K562 (cell line): ENCODE measurements around the gene ITGB6. TPM values are rescaled to one million over a fixed set of nuclear protein-coding genes. Genes with fewer than 3 reads are reported as not detected.

Experiments
- ATAC-seq: fragments of 200-7000 bp; cut with Tn5 transposase; 3 replicates; pipeline ENCODE4 v1.9.1; 2020; ENCODE audit warnings: moderate library complexity
- BruUV-seq: library from RNA; stranded (reverse); fragments of 400-500 nt; replicated peaks from 2 replicates; lab custom pipeline; 2021; lab: Mats Ljungman, UMichigan
- CTCF ChIA-PET: fragments of 300-600 bp; formaldehyde crosslinking; extraction: SDS; loops from one replicate; lab custom pipeline; 2021; ENCODE audit warnings: low intra/inter-chr PET ratio; lab: Yijun Ruan, JAX
- POLR2A ChIA-PET: fragments of 300-600, 350-650 bp; sonication (Branson Sonifier 250); formaldehyde crosslinking; extraction: SDS; loops from one replicate; lab custom pipeline; 2021; ENCODE audit warnings: antibody characterized with exemption, inconsistent platforms; lab: Yijun Ruan, JAX
- DNase-seq, 4 experiments: peaks; one replicate each; pipeline versions ENCODE4 v3.0.0 to v3.0.0-alpha.2; 2011 to 2018; ENCODE audit warnings: low spot score in 3 of 4, mixed read lengths in 3 of 4; ENCODE audit errors: extremely low read depth in 1 of 4
- FAIRE-seq: peaks from 2 replicates; lab custom pipeline; 2011; peaks lifted over from hg19 to GRCh38; lab: Jason Lieb, UNC
- H2AFZ ChIP-seq: 2 replicates; pipeline ENCODE4 v1.6.0; 2011; ENCODE audit warnings: low read depth, low read length, control low read depth, inconsistent platforms
- H3K27ac ChIP-seq: fragments of 200-600 bp; 3 replicates; pipeline ENCODE4 v1.8.0; 2011; ENCODE audit warnings: low read depth, mild to moderate bottlenecking, control low read depth, inconsistent platforms, low read length, moderate library complexity, mixed read lengths; ENCODE audit errors: extremely low read depth
- H3K27me3 ChIP-seq, 2 experiments: fragments of 300-600 bp in 1 of 2; 2 replicates in 1 of 2; 3 replicates in 1 of 2; pipeline versions ENCODE4 v1.6.0 to v1.8.0; 2011; ENCODE audit warnings: inconsistent platforms in 2 of 2, low read length in 2 of 2, mild to moderate bottlenecking in 1 of 2, mixed read lengths in 1 of 2, moderate library complexity in 1 of 2; ENCODE audit not compliant: control insufficient read depth in 2 of 2, insufficient read depth in 2 of 2
- H3K36me3 ChIP-seq: fragments of 300-600 bp; 3 replicates; pipeline ENCODE4 v1.8.0; 2011; ENCODE audit warnings: mild to moderate bottlenecking, low read length, inconsistent platforms; ENCODE audit not compliant: control insufficient read depth, insufficient read depth
- H3K4me1 ChIP-seq, 2 experiments: fragments of 200-600 bp in 1 of 2; replicated peaks in 1 of 2; 2 replicates in 1 of 2; 3 replicates in 1 of 2; pipeline versions ENCODE4 v1.5.1 to v1.8.0; 2011; ENCODE audit warnings: inconsistent platforms in 2 of 2, low read length in 2 of 2, mild to moderate bottlenecking in 1 of 2, mixed read lengths in 1 of 2, moderate library complexity in 1 of 2; ENCODE audit not compliant: control insufficient read depth in 2 of 2, insufficient read depth in 2 of 2
- H3K4me2 ChIP-seq: 2 replicates; pipeline ENCODE4 v1.6.1; 2011; ENCODE audit warnings: low read length, control low read depth, inconsistent platforms, mixed read lengths; ENCODE audit not compliant: insufficient read depth
- H3K4me3 ChIP-seq: fragments of 200-600 bp; sonication (generic), shearing (Covaris generic); 2 replicates; pipeline ENCODE4 v1.5.1; 2016; ENCODE audit warnings: control low read depth, inconsistent platforms
- H3K79me2 ChIP-seq: fragments of 200-600 bp; 3 replicates; pipeline ENCODE4 v1.8.0; 2011; ENCODE audit warnings: low read length, inconsistent platforms; ENCODE audit not compliant: control insufficient read depth, insufficient read depth
- H3K9ac ChIP-seq, 2 experiments: 2 replicates each; pipeline versions ENCODE4 v1.6.0 to v1.6.1; 2011; ENCODE audit warnings: low read depth in 2 of 2, low read length in 2 of 2, control low read depth in 1 of 2, inconsistent platforms in 1 of 2, mild to moderate bottlenecking in 1 of 2, mixed read lengths in 1 of 2; ENCODE audit not compliant: insufficient read depth in 1 of 2
- H3K9me1 ChIP-seq: one replicate; pipeline ENCODE4 v1.6.0; 2011; ENCODE audit warnings: inconsistent platforms, mild to moderate bottlenecking, low read length, moderate library complexity; ENCODE audit not compliant: control insufficient read depth, insufficient read depth
- H3K9me3 ChIP-seq: replicated peaks from 2 replicates; pipeline ENCODE4 v1.5.1; 2011; ENCODE audit warnings: low read depth, low read length, inconsistent platforms; ENCODE audit not compliant: control insufficient read depth, insufficient read depth
- H4K20me1 ChIP-seq: replicated peaks from 2 replicates; pipeline ENCODE4 v1.6.1; 2011; ENCODE audit warnings: low read length, inconsistent platforms, mixed read lengths; ENCODE audit not compliant: control insufficient read depth, insufficient read depth
- CAMTA2 ChIP-seq: fragments of 250-450 bp; sonication (Bioruptor Pico); conservative IDR thresholded peaks from 2 replicates; pipeline ENCODE4 v1.5.1; 2022
- GTF2F1 ChIP-seq: IDR thresholded peaks from 2 replicates; pipeline ENCODE4 v1.6.1; 2011; ENCODE audit warnings: low read depth, low read length, improper control_type of control experiment
- HDAC3 ChIP-seq: fragments of 450-650 bp; IDR thresholded peaks from 2 replicates; pipeline ENCODE4 v1.6.1; 2018; ENCODE audit warnings: borderline replicate concordance, mild to moderate bottlenecking, moderate library complexity; ENCODE audit not compliant: partially characterized antibody
- HDAC6 ChIP-seq: IDR thresholded peaks from 2 replicates; pipeline ENCODE4 v1.6.1; 2012; ENCODE audit warnings: low read depth, mild to moderate bottlenecking, control low read depth, inconsistent platforms, low read length, moderate library complexity
- PCBP2 ChIP-seq: fragments of 200-400 bp; formaldehyde crosslinking; IDR thresholded peaks from 2 replicates; pipeline ENCODE4 v1.6.1; 2018; ENCODE audit warnings: low read length, low read depth, mild to moderate bottlenecking, moderate library complexity; ENCODE audit not compliant: poor library complexity, severe bottlenecking
- RAD51 ChIP-seq: fragments of 450-650 bp; IDR thresholded peaks from 2 replicates; pipeline ENCODE4 v1.7.1; 2016; ENCODE audit warnings: low read depth, mild to moderate bottlenecking, borderline replicate concordance
- RHOXF2B ChIP-seq: fragments of 250-450 bp; sonication (Bioruptor Pico); conservative IDR thresholded peaks from 2 replicates; pipeline ENCODE4 v1.5.1; 2021
- SLC30A9 ChIP-seq: fragments of 250-450 bp; sonication (Bioruptor Pico); IDR thresholded peaks from 2 replicates; pipeline ENCODE4 v1.8.0; 2022; ENCODE audit warnings: mild to moderate bottlenecking, moderate library complexity
- ZNF263 ChIP-seq: sonication (generic); formaldehyde crosslinking; IDR thresholded peaks from 2 replicates; pipeline ENCODE4 v1.8.0; 2022; ENCODE audit warnings: mild to moderate bottlenecking, missing genetic modification reagents, borderline replicate concordance
- ZNF445 ChIP-seq: fragments of 250-450 bp; sonication (Bioruptor Pico); IDR thresholded peaks from 2 replicates; pipeline ENCODE4 v1.4.0; 2020; ENCODE audit warnings: low read depth, mild to moderate bottlenecking, moderate library complexity
- WGBS: fragments of 100-300 bp; shearing (Covaris generic); methylation state at CpG from one replicate; pipeline ENCODE4 v1.1.6; 2016; ENCODE audit warnings: low coverage, mixed read lengths; ENCODE audit not compliant: insufficient coverage; ENCODE audit errors: missing lambda C conversion rate; 5-methylcytosine and 5-hydroxymethylcytosine counted together
- in situ Hi-C: fragments of 300-500 bp; cut with MboI; formaldehyde crosslinking; loops from 4 replicates; pipeline ENCODE4 v1.15.0; 2018; ENCODE audit warnings: inconsistent platforms, mixed read lengths
- intact Hi-C: fragments of 100-400 bp; cut with micrococcal nuclease; formaldehyde crosslinking; loops from 2 replicates; pipeline ENCODE4 v1.14.2; 2022
- polyA plus RNA-seq, 8 experiments: library from polyadenylated mRNA; depleted of rRNA in 4 of 8; stranded (reverse) in 5 of 8; unstranded in 3 of 8; fragments of >200 nt; fragmentation: Nextera tagmentation in 2 of 8; fragmentation: Illumina TruSeq in 1 of 8; extraction: Ambion mirVana in 2 of 8; extraction: Trizol in 1 of 8; gene quantifications; 2 replicates each; pipeline versions ENCODE4 v1.2.1 to v1.2.3, GENCODE V29; 2011 to 2014; ENCODE audit warnings: inconsistent platforms in 1 of 8, missing spikeins in 1 of 8
- total RNA-seq, 7 experiments: library from RNA; depleted of rRNA in 6 of 7; stranded (reverse); fragments of >200 nt in 6 of 7; fragmentation: Illumina TruSeq in 2 of 7; extraction: Trizol in 2 of 7; gene quantifications; 2 replicates each; pipeline versions ENCODE4 v1.2.1 to v1.2.3, GENCODE V29; 2011 to 2021; ENCODE audit warnings: low replicate concordance in 1 of 7
- TF ChIP-seq, protein P1 (sequence below): fragments of 450-650 bp; conservative IDR thresholded peaks from 2 replicates; pipeline ENCODE4 v1.6.1; 2016; ENCODE audit warnings: missing genetic modification characterization, low read depth, mild to moderate bottlenecking, missing compliant biosample characterization, moderate library complexity
- TF ChIP-seq, protein P2 (sequence below): sonication (generic); formaldehyde crosslinking; IDR thresholded peaks from 2 replicates; pipeline ENCODE4 v1.8.1; 2022; ENCODE audit warnings: missing genetic modification reagents
- TF ChIP-seq, protein P3 (sequence below): fragments of 200-800 bp; sonication (Bioruptor generic); IDR thresholded peaks from 2 replicates; pipeline ENCODE4 v1.6.1; 2017; ENCODE audit warnings: missing genetic modification characterization, missing compliant biosample characterization
- TF ChIP-seq, protein P4 (sequence below): sonication (generic); formaldehyde crosslinking; IDR thresholded peaks from 2 replicates; pipeline ENCODE4 v1.8.0; 2022; ENCODE audit warnings: missing genetic modification reagents, mild to moderate bottlenecking, borderline replicate concordance

Gene ITGB6
- total and polyA plus RNA-seq, 9 of the 15 experiments (the other 6 are each of a cell fraction or from before 2014, with no cell fraction given): 0.18 TPM; not detected in 8

DNA sequence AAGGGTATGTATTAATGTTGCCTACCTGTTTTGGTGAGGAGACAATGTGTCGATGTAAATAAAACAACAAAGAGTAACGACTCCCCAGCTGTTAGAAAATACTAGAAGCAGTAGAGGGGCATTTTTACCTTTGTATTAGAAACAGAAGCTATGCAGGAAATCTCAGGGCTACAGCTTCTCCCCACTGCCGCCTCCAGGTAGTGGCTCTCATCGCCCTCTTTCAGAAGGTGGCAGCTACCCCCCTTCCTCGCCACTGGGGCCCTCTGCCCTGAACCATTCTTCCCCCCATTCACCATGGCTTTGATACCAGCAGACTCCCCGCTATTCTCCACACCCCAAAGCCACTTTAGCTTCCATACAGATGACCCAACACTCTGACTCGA, 144.4 kb downstream of the ITGB6 start (continued):
- TF ChIP-seq, protein P1, sequence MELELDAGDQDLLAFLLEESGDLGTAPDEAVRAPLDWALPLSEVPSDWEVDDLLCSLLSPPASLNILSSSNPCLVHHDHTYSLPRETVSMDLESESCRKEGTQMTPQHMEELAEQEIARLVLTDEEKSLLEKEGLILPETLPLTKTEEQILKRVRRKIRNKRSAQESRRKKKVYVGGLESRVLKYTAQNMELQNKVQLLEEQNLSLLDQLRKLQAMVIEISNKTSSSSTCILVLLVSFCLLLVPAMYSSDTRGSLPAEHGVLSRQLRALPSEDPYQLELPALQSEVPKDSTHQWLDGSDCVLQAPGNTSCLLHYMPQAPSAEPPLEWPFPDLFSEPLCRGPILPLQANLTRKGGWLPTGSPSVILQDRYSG (tag): no peak
- TF ChIP-seq GTF2F1 (no peak), CAMTA2 (CRISPR knock-in tag) (no peak)

DNA sequence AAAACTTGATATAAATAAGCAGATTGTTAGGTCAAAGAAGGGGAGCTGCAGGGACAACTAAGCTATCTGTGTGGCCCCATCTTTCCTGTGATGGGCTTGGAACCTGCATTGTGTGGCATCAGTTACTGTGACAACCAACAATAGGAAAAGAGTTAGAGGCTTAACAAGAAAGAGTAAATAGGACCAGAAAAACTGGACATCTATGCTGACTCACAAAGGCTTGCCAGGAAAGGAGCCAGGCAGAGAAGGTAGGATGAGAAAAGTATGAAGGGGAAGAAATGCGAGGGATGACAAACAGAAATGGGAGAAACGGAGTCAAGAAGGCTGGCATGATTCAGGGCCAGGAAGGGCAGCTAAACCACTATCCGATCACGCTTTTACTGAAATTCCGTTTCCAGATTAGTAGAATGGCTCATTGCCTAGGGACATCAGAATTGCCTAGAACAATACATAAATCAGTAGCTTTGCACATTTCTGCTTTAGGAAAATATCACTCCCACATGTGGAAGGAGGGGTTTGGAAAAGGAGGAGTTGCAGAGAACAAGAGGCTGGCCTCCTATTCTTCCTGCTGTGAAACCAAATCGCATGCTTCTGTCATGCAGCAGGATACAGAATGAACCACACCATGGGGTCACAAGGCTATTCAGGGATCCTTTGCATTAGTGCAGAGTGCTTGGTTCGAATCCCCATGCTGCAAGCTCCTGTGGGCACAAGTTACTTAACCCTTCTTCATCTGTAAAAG, 144.9 kb downstream of the ITGB6 start:
- ATAC-seq (no peak), DNase-seq (no peak), FAIRE-seq (no peak)
- no peaks in the 10 kb centered on the region for H3K79me2 ChIP-seq
- H3K36me3 ChIP-seq: no peaks in the 10 kb centered on the region
- H3K9me1 ChIP-seq: no peaks in the 10 kb centered on the region
- H3K27me3 ChIP-seq: no peaks in the 10 kb centered on the region; a peak in 2 of 5 replicates
- H3K4me1 ChIP-seq: no peaks in the 10 kb centered on the region
- under 1% methylated on average over 7 of the region's 7 CpGs for WGBS
- H3K4me2 ChIP-seq: no peak overlapping the region
- no peak overlapping the region for H3K27ac ChIP-seq
- H2AFZ ChIP-seq: no peak overlapping the region
- H3K4me3 ChIP-seq: no peak overlapping the region
- H3K9ac ChIP-seq: no peak overlapping the region
- POLR2A ChIA-PET: no interaction called here
- no peaks in the 10 kb centered on the region for H4K20me1 ChIP-seq
- no TSS peak for BruUV-seq
- H3K9me3 ChIP-seq: no peaks in the 10 kb centered on the region
- intact Hi-C loops: no loop called here
- CTCF ChIA-PET: no interaction called here
- in situ Hi-C loops: no loop called here
- TF ChIP-seq, protein P2, sequence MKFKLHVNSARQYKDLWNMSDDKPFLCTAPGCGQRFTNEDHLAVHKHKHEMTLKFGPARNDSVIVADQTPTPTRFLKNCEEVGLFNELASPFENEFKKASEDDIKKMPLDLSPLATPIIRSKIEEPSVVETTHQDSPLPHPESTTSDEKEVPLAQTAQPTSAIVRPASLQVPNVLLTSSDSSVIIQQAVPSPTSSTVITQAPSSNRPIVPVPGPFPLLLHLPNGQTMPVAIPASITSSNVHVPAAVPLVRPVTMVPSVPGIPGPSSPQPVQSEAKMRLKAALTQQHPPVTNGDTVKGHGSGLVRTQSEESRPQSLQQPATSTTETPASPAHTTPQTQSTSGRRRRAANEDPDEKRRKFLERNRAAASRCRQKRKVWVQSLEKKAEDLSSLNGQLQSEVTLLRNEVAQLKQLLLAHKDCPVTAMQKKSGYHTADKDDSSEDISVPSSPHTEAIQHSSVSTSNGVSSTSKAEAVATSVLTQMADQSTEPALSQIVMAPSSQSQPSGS: no peak
- no peak for TF ChIP-seq HDAC6
- no peak for TF ChIP-seq RHOXF2B (CRISPR knock-in tag)
- TF ChIP-seq, protein P3, sequence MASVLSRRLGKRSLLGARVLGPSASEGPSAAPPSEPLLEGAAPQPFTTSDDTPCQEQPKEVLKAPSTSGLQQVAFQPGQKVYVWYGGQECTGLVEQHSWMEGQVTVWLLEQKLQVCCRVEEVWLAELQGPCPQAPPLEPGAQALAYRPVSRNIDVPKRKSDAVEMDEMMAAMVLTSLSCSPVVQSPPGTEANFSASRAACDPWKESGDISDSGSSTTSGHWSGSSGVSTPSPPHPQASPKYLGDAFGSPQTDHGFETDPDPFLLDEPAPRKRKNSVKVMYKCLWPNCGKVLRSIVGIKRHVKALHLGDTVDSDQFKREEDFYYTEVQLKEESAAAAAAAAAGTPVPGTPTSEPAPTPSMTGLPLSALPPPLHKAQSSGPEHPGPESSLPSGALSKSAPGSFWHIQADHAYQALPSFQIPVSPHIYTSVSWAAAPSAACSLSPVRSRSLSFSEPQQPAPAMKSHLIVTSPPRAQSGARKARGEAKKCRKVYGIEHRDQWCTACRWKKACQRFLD (CRISPR knock-in tag): no peak
- TF ChIP-seq SLC30A9 (CRISPR knock-in tag): no peak
- no peak for TF ChIP-seq HDAC3
- no peak for TF ChIP-seq ZNF445
- TF ChIP-seq ZNF263: no peak
- no peak for TF ChIP-seq PCBP2
- TF ChIP-seq, protein P4, sequence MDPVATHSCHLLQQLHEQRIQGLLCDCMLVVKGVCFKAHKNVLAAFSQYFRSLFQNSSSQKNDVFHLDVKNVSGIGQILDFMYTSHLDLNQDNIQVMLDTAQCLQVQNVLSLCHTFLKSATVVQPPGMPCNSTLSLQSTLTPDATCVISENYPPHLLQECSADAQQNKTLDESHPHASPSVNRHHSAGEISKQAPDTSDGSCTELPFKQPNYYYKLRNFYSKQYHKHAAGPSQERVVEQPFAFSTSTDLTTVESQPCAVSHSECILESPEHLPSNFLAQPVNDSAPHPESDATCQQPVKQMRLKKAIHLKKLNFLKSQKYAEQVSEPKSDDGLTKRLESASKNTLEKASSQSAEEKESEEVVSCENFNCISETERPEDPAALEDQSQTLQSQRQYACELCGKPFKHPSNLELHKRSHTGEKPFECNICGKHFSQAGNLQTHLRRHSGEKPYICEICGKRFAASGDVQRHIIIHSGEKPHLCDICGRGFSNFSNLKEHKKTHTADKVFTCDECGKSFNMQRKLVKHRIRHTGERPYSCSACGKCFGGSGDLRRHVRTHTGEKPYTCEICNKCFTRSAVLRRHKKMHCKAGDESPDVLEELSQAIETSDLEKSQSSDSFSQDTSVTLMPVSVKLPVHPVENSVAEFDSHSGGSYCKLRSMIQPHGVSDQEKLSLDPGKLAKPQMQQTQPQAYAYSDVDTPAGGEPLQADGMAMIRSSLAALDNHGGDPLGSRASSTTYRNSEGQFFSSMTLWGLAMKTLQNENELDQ: no peak
- no peak for TF ChIP-seq RAD51
